Measurements from ENCODE around the gene IL1R1.

- no peak for TF ChIP-seq EP300 (IDR thresholded peaks at IDR 0.05; ENCODE audit: borderline replicate concordance)
- no peak for TF ChIP-seq TAF1 (IDR thresholded peaks at IDR 0.05; ENCODE audit: low read depth)
- TF ChIP-seq, protein P1, sequence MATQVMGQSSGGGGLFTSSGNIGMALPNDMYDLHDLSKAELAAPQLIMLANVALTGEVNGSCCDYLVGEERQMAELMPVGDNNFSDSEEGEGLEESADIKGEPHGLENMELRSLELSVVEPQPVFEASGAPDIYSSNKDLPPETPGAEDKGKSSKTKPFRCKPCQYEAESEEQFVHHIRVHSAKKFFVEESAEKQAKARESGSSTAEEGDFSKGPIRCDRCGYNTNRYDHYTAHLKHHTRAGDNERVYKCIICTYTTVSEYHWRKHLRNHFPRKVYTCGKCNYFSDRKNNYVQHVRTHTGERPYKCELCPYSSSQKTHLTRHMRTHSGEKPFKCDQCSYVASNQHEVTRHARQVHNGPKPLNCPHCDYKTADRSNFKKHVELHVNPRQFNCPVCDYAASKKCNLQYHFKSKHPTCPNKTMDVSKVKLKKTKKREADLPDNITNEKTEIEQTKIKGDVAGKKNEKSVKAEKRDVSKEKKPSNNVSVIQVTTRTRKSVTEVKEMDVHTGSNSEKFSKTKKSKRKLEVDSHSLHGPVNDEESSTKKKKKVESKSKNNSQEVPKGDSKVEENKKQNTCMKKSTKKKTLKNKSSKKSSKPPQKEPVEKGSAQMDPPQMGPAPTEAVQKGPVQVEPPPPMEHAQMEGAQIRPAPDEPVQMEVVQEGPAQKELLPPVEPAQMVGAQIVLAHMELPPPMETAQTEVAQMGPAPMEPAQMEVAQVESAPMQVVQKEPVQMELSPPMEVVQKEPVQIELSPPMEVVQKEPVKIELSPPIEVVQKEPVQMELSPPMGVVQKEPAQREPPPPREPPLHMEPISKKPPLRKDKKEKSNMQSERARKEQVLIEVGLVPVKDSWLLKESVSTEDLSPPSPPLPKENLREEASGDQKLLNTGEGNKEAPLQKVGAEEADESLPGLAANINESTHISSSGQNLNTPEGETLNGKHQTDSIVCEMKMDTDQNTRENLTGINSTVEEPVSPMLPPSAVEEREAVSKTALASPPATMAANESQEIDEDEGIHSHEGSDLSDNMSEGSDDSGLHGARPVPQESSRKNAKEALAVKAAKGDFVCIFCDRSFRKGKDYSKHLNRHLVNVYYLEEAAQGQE (IDR thresholded peaks at IDR 0.05; ENCODE audit: low read depth): no peak
- no peak for TF ChIP-seq USF1 (IDR thresholded peaks at IDR 0.05)
- no peak for TF ChIP-seq RAD21 (IDR thresholded peaks at IDR 0.05; ENCODE audit: low read depth)
- no peak for TF ChIP-seq CEBPB (IDR thresholded peaks at IDR 0.05)
- no peak for TF ChIP-seq MAX (IDR thresholded peaks at IDR 0.05)
- TF ChIP-seq FOXM1 (IDR thresholded peaks at IDR 0.05; ENCODE audit: borderline replicate concordance, low read depth): no peak
- TF ChIP-seq YY1 (IDR thresholded peaks at IDR 0.05; ENCODE audit: low read depth): no peak
- no peak for TF ChIP-seq NFIC (IDR thresholded peaks at IDR 0.05)
- no peak for TF ChIP-seq EGR1 (IDR thresholded peaks at IDR 0.05)
- TF ChIP-seq TCF12 (IDR thresholded peaks at IDR 0.05; ENCODE audit: low read depth): no peak
- no peak for TF ChIP-seq ZBTB7A (IDR thresholded peaks at IDR 0.05; ENCODE audit: low read depth)
- TF ChIP-seq TEAD4 (IDR thresholded peaks at IDR 0.05): no peak
Observed at GRCh38 chr2:102155703-102156515, 13.4 kb downstream of the IL1R1 start.

All from Ishikawa (cell line).